ENCODE results near the gene HSD11B2.

DNA sequence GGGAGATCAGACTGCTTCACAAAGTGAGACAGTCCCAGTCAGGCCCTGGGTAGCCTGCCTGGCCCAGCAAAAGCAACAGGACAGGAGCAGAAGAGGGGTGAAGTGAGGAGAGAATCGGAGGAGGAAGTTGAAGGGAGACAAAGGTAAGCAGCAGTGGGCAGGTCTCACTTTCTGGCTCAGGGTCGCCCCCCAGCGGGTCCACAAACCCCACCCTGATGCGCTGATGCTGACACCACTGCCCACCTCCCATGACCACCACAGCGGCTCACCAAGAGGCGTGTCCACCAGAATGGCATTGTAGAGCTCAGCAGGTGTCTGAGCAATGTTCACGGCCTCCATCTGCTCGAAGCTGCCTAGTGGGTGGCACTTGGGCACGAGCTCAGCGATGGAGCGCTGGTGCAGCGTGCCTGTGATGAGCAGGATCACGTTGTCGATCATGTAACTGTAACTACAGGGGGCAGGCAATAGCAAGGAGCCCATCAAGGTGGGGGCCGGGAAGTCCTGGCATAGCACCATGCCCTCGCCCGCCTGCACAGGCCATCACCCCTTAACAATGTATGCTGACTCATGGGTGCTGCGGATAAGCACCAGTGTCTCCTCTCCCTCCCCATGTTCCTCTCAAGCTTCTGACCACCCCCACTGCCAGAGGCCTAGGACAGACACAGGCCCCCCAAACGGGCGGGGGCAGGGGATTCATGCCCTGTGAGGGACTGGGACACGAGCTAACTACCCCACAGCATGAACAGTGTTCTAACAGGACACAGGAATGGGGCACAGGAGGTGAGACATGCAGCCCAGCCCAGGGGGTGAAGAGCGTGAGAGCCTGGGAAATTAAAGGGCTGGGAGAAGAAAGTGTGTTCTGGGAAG, 13.6 kb downstream of the HSD11B2 start:
- TF ChIP-seq, protein P1, sequence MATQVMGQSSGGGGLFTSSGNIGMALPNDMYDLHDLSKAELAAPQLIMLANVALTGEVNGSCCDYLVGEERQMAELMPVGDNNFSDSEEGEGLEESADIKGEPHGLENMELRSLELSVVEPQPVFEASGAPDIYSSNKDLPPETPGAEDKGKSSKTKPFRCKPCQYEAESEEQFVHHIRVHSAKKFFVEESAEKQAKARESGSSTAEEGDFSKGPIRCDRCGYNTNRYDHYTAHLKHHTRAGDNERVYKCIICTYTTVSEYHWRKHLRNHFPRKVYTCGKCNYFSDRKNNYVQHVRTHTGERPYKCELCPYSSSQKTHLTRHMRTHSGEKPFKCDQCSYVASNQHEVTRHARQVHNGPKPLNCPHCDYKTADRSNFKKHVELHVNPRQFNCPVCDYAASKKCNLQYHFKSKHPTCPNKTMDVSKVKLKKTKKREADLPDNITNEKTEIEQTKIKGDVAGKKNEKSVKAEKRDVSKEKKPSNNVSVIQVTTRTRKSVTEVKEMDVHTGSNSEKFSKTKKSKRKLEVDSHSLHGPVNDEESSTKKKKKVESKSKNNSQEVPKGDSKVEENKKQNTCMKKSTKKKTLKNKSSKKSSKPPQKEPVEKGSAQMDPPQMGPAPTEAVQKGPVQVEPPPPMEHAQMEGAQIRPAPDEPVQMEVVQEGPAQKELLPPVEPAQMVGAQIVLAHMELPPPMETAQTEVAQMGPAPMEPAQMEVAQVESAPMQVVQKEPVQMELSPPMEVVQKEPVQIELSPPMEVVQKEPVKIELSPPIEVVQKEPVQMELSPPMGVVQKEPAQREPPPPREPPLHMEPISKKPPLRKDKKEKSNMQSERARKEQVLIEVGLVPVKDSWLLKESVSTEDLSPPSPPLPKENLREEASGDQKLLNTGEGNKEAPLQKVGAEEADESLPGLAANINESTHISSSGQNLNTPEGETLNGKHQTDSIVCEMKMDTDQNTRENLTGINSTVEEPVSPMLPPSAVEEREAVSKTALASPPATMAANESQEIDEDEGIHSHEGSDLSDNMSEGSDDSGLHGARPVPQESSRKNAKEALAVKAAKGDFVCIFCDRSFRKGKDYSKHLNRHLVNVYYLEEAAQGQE (IDR thresholded peaks at IDR 0.05; ENCODE audit: insufficient read depth in 1 of 2, low read depth in 2 of 2, low read length in 2 of 2), result no peak
- no peak for TF ChIP-seq TAF1 (IDR thresholded peaks at IDR 0.05; ENCODE audit: borderline replicate concordance, insufficient read depth, low read length)

Data from PFSK-1 (cell line).